CD14-positive monocyte (primary cell): Measurements from ENCODE around the gene PTGDR2. TPM values are rescaled to one million over a fixed set of nuclear protein-coding genes. Genes with fewer than 3 reads are reported as not detected.

Experiments used
- DNase-seq, 3 donors: peaks; one replicate each; pipeline ENCODE4 v3.0.0-alpha.2; 2011 to 2022
- H2AFZ ChIP-seq: 2 replicates; pipeline ENCODE4 v1.6.0; 2012; ENCODE audit warnings: mild to moderate bottlenecking, low read depth, low read length, inconsistent platforms; ENCODE audit not compliant: insufficient read depth, poor library complexity, severe bottlenecking
- H3K27ac ChIP-seq, 2 donors: 1 replicate in 1 of 2; 2 replicates in 1 of 2; pipeline ENCODE4 v1.5.1; 2012 to 2013; ENCODE audit warnings: low read length in 2 of 2, control low read depth in 1 of 2, inconsistent platforms in 1 of 2, low read depth in 1 of 2, mild to moderate bottlenecking in 1 of 2
- H3K27me3 ChIP-seq, 2 donors: one replicate each; pipeline versions ENCODE4 v1.6.0 to v1.6.1; 2011 to 2013; ENCODE audit warnings: low read length in 2 of 2; ENCODE audit not compliant: control insufficient read depth in 2 of 2, insufficient read depth in 2 of 2
- H3K36me3 ChIP-seq, 2 donors: replicated peaks in 1 of 2; 1 replicate in 1 of 2; 2 replicates in 1 of 2; pipeline versions ENCODE4 v1.5.1 to v1.6.1; 2012 to 2013; ENCODE audit warnings: low read length in 2 of 2, control low read depth in 1 of 2, inconsistent platforms in 1 of 2, mild to moderate bottlenecking in 1 of 2; ENCODE audit not compliant: insufficient read depth in 2 of 2, control insufficient read depth in 1 of 2
- H3K4me1 ChIP-seq, 2 donors: 1 replicate in 1 of 2; 2 replicates in 1 of 2; pipeline versions ENCODE4 v1.5.1 to v1.6.1; 2012 to 2013; ENCODE audit warnings: low read length in 2 of 2, control low read depth in 1 of 2, inconsistent platforms in 1 of 2, mild to moderate bottlenecking in 1 of 2, moderate library complexity in 1 of 2; ENCODE audit not compliant: insufficient read depth in 2 of 2, control insufficient read depth in 1 of 2
- H3K4me2 ChIP-seq: replicated peaks from 2 replicates; pipeline ENCODE3; 2012; ENCODE audit warnings: low read length, moderate library complexity, mild to moderate bottlenecking; ENCODE audit not compliant: poor library complexity, severe bottlenecking; ENCODE audit errors: extremely low read depth
- H3K4me3 ChIP-seq, 3 experiments: fragments of 200-600 bp in 1 of 3; sonication (generic) in 1 of 3; replicated peaks in 1 of 3; 1 replicate in 2 of 3; 2 replicates in 1 of 3; pipeline ENCODE4 v1.5.1; 2011 to 2013; ENCODE audit warnings: low read length in 3 of 3, mild to moderate bottlenecking in 3 of 3, control low read depth in 2 of 3, low read depth in 2 of 3, inconsistent platforms in 1 of 3, moderate library complexity in 1 of 3
- H3K79me2 ChIP-seq: 2 replicates; pipeline ENCODE4 v1.6.0; 2012; ENCODE audit warnings: mild to moderate bottlenecking, control low read depth, inconsistent platforms, low read length, moderate library complexity; ENCODE audit not compliant: insufficient read depth
- H3K9ac ChIP-seq: 2 replicates; pipeline ENCODE4 v1.6.0; 2017; ENCODE audit warnings: low read length, mild to moderate bottlenecking; ENCODE audit not compliant: insufficient read depth, poor library complexity, severe bottlenecking
- H3K9me3 ChIP-seq, 2 donors: replicated peaks in 1 of 2; 1 replicate in 1 of 2; 2 replicates in 1 of 2; pipeline versions ENCODE4 v1.5.1 to v1.6.1; 2012 to 2013; ENCODE audit warnings: low read length in 2 of 2, control low read depth in 1 of 2; ENCODE audit not compliant: control insufficient read depth in 1 of 2, insufficient read depth in 1 of 2
- H4K20me1 ChIP-seq: 2 replicates; pipeline ENCODE4 v1.6.0; 2012; ENCODE audit warnings: mild to moderate bottlenecking, low read length, control low read depth, moderate library complexity; ENCODE audit not compliant: insufficient read depth
- H3K27ac Mint-ChIP-seq, 7 donors: one replicate each; pipeline ENCODE4 v1.8.0; 2020; ENCODE audit warnings: mild to moderate bottlenecking in 7 of 7, mixed read lengths in 7 of 7, moderate library complexity in 6 of 7, inconsistent platforms in 2 of 7
- H3K27me3 Mint-ChIP-seq, 3 donors: one replicate each; pipeline ENCODE4 v1.8.0; 2021 to 2022; ENCODE audit warnings: low read depth in 3 of 3, mild to moderate bottlenecking in 3 of 3, mixed read lengths in 3 of 3, moderate library complexity in 3 of 3, inconsistent platforms in 1 of 3
- H3K36me3 Mint-ChIP-seq, 2 donors: one replicate each; pipeline ENCODE4 v1.8.0; 2020; ENCODE audit warnings: mixed read lengths in 2 of 2, inconsistent platforms in 1 of 2, mild to moderate bottlenecking in 1 of 2
- H3K4me1 Mint-ChIP-seq: one replicate; pipeline ENCODE4 v1.8.0; 2020; ENCODE audit warnings: mild to moderate bottlenecking, mixed read lengths
- H3K4me3 Mint-ChIP-seq, 2 donors: one replicate each; pipeline ENCODE4 v1.8.0; 2020; ENCODE audit warnings: mild to moderate bottlenecking in 2 of 2, mixed read lengths in 2 of 2, moderate library complexity in 1 of 2
- H3K9me3 Mint-ChIP-seq, 7 donors: one replicate each; pipeline ENCODE4 v1.8.0; 2020 to 2022; ENCODE audit warnings: mixed read lengths in 7 of 7, mild to moderate bottlenecking in 6 of 7, moderate library complexity in 6 of 7, inconsistent platforms in 2 of 7
- WGBS: methylation state at CpG from one replicate; pipeline ENCODE4 v1.1.5; 2013; ENCODE audit warnings: missing lambda C conversion rate; ENCODE audit not compliant: insufficient coverage; 5-methylcytosine and 5-hydroxymethylcytosine counted together
- intact Hi-C, 2 donors: fragments of 100-400 bp; cut with micrococcal nuclease; formaldehyde crosslinking; loops; one replicate each; pipeline versions ENCODE4 v1.15.0 to v1.15.1; 2023
- polyA plus RNA-seq, 3 donors: library from polyadenylated mRNA; depleted of rRNA in 1 of 3; unstranded in 2 of 3; stranded (reverse) in 1 of 3; fragments of 300-500 nt in 2 of 3; fragments of >200 nt in 1 of 3; fragmentation: Illumina TruSeq in 2 of 3; gene quantifications; 1 replicate in 2 of 3; 2 replicates in 1 of 3; pipeline ENCODE4 v1.2.3, GENCODE V29; 2012 to 2021
- TF ChIP-seq, protein P1 (sequence below): fragments of 200-600 bp; IDR thresholded peaks from one replicate; pipeline ENCODE4 v1.8.0; 2022; ENCODE audit warnings: antibody characterized with exemption, mild to moderate bottlenecking

The PTGDR2 gene
- polyA plus RNA-seq, 3 donors = 0.32 to 0.65 (median 0.46) TPM

DNA sequence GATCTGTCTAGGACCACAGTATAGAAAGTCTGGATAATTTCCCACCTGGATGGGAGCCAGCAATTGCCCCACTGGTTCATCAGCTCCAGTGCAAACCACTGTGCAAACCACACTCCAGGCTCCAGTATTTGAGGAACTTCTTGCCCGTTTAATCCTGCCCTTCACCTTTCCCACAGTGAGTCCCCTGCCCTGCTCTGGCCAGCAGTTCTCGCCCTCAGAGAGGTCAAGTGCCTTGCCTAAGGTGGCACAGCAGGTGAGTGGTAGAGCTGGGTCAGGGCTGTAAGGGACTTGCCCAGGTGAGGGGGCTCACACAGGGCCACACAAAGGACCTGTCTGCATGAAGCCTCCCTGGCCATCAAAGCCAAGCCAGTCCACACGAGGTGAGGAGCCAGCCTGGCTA lies 46.5 kb downstream of the PTGDR2 start:
- 90% methylated on average over 1 of the region's 3 CpGs for WGBS
- TF ChIP-seq, protein P1, sequence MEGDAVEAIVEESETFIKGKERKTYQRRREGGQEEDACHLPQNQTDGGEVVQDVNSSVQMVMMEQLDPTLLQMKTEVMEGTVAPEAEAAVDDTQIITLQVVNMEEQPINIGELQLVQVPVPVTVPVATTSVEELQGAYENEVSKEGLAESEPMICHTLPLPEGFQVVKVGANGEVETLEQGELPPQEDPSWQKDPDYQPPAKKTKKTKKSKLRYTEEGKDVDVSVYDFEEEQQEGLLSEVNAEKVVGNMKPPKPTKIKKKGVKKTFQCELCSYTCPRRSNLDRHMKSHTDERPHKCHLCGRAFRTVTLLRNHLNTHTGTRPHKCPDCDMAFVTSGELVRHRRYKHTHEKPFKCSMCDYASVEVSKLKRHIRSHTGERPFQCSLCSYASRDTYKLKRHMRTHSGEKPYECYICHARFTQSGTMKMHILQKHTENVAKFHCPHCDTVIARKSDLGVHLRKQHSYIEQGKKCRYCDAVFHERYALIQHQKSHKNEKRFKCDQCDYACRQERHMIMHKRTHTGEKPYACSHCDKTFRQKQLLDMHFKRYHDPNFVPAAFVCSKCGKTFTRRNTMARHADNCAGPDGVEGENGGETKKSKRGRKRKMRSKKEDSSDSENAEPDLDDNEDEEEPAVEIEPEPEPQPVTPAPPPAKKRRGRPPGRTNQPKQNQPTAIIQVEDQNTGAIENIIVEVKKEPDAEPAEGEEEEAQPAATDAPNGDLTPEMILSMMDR = no peak
- H3K27ac Mint-ChIP-seq = no peak overlapping the region

GRCh38 chr11:60803273-60803936 lies 52.3 kb downstream of the PTGDR2 start:
- TF ChIP-seq, protein P1 = no peak
- H3K4me1 Mint-ChIP-seq = no peaks in the 10 kb centered on the region
- no peak overlapping the region for H3K27ac Mint-ChIP-seq
- H3K27ac ChIP-seq = no peak overlapping the region
- no peaks in the 10 kb centered on the region for H3K4me1 ChIP-seq
- no peaks in the 10 kb centered on the region for H3K36me3 ChIP-seq
- H3K9ac ChIP-seq = no peak overlapping the region
- no peaks in the 10 kb centered on the region for H3K79me2 ChIP-seq
- H3K27me3 Mint-ChIP-seq = peaks cover 10 to 17% (median 16%) of the 10 kb centered on the region in 3 donors
- intact Hi-C loops = no loop called here
- H3K36me3 Mint-ChIP-seq = no peaks in the 10 kb centered on the region
- H3K9me3 ChIP-seq = no peaks in the 10 kb centered on the region
- H3K27me3 ChIP-seq = no peaks in the 10 kb centered on the region
- no peak overlapping the region for H3K4me2 ChIP-seq
- no peaks in the 10 kb centered on the region for H4K20me1 ChIP-seq
- H2AFZ ChIP-seq = no peak overlapping the region
- H3K4me3 Mint-ChIP-seq = no peak overlapping the region
- no peak overlapping the region for H3K4me3 ChIP-seq
- no peak for DNase-seq
- 82% methylated on average over 5 of the region's 7 CpGs for WGBS
- no peaks in the 10 kb centered on the region for H3K9me3 Mint-ChIP-seq

More for the DNA sequence above, 46.5 kb downstream of the PTGDR2 start:
- H2AFZ ChIP-seq = no peak overlapping the region
- peaks cover 0 to 8% of the 10 kb centered on the region in 2 donors for H3K4me1 ChIP-seq
- no peaks in the 10 kb centered on the region for H3K36me3 ChIP-seq
- H3K27me3 ChIP-seq = no peaks in the 10 kb centered on the region
- no peak overlapping the region for H3K4me2 ChIP-seq
- H3K27ac ChIP-seq = no peak overlapping the region
- Mint-ChIP-seq H3K4me3 (no peak overlapping the region), H3K4me1 (peaks cover 11% of the 10 kb centered on the region), H3K36me3 (no peaks in the 10 kb centered on the region), H3K9me3 (peaks cover 0 to 2% (median 0%) of the 10 kb centered on the region in 7 donors), H3K27me3 (peaks cover 4 to 13% (median 9%) of the 10 kb centered on the region in 3 donors)
- no peak for DNase-seq
- no peaks in the 10 kb centered on the region for H3K79me2 ChIP-seq
- H3K9ac ChIP-seq = no peak overlapping the region
- no peaks in the 10 kb centered on the region for H4K20me1 ChIP-seq
- intact Hi-C loops = no loop called here
- H3K9me3 ChIP-seq = no peaks in the 10 kb centered on the region
- H3K4me3 ChIP-seq = no peak overlapping the region
